Astrocyte of the cerebellum (primary cell): Measurements from ENCODE around the gene TRPV6.
A peak's percentile ranks its signal among the peaks of the same experiment; 100 is the strongest.

ENCODE experiments used
- DNase-seq: peaks from one replicate; pipeline ENCODE4 v3.0.0-alpha.2; 2011; ENCODE audit warnings: low read depth
- H3K4me3 ChIP-seq: 2 replicates; pipeline ENCODE4 v1.5.1; 2011; ENCODE audit warnings: mild to moderate bottlenecking, low read depth, low read length, moderate library complexity
- in situ Hi-C: cut with HindIII; loops from 2 replicates; pipeline ENCODE4 v1.10.0; 2017; ENCODE audit warnings: low sequenced_read_pairs
- TF ChIP-seq, protein P1 (sequence below): IDR thresholded peaks from 2 replicates; pipeline ENCODE4 v1.5.1; 2012; ENCODE audit warnings: low read length, low read depth, moderate library complexity, mild to moderate bottlenecking; ENCODE audit errors: missing control alignments

The TRPV6 gene

DNA sequence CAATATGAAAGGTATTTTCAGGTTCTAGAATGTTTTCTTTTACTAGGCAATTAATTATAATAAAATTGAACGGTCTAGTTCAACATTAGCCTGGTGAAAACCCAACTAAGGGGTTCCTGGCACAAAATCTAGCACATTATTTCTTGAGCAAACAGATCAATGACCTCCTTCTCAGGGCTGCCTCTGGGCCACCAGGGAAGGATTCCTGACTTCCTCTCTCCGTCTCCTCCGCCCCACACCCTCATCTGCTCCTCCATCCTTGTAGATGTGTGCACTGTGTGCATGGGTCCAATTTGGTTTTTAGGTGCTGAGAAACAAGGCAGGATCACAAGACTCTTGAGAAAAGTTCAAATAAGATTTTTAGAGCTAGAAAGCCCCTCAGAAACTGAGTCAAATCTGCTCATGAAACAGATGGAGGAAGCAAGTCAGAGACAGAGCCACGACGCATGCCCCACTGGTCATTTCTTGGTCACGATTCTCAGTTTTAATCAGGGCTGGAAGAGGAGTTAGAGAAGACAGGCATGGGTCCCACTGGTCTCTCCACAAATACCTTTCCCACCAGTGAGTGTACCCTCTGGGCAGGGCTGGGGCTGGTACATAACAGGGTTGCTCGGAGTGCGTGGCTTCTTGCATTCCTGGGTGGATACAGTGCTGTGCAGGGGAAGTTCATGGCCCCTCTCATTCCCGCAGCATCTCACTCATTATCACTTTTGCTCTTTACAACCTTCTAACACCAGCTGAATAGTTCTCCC, 3.8 kb downstream of the TRPV6 start:
- DNase-seq = no peak
- in situ Hi-C loops = no loop called here
- TF ChIP-seq, protein P1, sequence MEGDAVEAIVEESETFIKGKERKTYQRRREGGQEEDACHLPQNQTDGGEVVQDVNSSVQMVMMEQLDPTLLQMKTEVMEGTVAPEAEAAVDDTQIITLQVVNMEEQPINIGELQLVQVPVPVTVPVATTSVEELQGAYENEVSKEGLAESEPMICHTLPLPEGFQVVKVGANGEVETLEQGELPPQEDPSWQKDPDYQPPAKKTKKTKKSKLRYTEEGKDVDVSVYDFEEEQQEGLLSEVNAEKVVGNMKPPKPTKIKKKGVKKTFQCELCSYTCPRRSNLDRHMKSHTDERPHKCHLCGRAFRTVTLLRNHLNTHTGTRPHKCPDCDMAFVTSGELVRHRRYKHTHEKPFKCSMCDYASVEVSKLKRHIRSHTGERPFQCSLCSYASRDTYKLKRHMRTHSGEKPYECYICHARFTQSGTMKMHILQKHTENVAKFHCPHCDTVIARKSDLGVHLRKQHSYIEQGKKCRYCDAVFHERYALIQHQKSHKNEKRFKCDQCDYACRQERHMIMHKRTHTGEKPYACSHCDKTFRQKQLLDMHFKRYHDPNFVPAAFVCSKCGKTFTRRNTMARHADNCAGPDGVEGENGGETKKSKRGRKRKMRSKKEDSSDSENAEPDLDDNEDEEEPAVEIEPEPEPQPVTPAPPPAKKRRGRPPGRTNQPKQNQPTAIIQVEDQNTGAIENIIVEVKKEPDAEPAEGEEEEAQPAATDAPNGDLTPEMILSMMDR = no peak
- no peak overlapping the region for H3K4me3 ChIP-seq

DNA sequence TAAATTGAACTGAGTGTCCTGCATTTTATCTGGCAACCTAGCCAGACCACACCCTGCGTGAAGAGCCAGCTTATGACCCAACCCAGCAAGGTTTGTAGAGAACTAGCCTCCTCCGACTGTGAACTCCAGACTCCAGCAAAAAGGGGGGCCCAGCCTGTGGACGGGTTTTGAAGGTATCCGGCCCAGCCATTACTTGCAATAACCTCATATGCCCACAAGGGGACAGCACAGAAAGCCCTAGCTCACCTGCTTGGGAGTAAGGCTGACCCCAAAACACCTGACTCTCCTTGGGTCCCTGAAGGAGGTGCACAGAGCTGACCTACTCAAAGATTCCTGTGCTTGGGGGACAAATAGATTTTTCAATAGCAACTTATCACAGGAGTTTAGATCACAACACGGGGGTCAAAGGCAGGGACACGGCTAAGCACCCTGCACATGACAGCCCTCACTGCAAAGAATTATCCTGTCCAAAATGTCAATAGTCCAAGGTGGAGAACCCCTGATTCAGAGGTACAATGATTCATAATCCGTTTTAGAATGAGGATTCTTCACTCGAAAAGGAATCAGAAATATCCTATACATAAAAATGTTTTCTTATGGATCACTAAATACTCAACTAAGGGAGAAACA, 4.6 kb downstream of the TRPV6 start:
- no peak overlapping the region for H3K4me3 ChIP-seq
- TF ChIP-seq, protein P1 = peak; percentile 79
- in situ Hi-C loops = no loop called here
- DNase-seq = no peak

DNA sequence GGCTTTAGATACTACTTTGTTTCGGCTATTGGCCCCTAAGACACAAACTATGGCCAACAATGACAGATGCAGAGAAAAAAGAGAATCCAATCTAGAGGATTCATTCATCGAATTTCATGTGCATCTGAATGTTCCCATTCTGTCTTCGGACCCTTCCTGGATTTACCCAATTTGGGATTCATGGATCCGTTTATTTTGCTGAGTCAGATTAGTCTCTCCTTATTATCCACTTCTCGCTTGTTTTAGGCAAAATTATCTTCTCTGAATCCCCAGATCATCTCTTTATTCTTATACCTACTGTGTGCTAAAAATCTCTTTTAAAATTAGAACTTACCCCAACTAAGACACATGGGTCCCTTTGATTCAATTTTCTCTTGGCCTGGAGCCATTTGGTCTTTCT, 6.5 kb downstream of the TRPV6 start:
- DNase-seq = no peak
- in situ Hi-C loops = no loop called here
- TF ChIP-seq, protein P1 = no peak
- no peak overlapping the region for H3K4me3 ChIP-seq

DNA sequence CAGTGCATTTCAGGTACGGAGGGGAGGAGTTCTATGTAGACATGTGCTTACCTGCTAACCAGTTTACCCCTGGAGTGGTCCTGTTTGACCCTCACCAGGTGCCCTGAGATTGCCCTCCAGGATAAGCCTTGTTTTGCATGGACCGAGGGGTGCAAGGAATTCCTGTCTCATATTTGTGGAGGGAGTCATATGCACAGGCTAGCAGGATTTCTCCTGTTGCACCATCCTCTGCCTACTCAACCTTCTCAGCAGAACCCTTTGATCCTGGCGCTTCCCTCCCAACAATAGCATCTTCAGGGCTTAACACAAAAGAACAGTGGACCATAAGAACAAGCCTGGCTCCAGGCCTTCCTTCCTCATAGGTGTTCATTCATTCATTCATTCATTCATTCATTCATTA, 7.2 kb downstream of the TRPV6 start:
- TF ChIP-seq, protein P1 = no peak
- no peak overlapping the region for H3K4me3 ChIP-seq
- in situ Hi-C loops = no loop called here
- DNase-seq = no peak

DNA sequence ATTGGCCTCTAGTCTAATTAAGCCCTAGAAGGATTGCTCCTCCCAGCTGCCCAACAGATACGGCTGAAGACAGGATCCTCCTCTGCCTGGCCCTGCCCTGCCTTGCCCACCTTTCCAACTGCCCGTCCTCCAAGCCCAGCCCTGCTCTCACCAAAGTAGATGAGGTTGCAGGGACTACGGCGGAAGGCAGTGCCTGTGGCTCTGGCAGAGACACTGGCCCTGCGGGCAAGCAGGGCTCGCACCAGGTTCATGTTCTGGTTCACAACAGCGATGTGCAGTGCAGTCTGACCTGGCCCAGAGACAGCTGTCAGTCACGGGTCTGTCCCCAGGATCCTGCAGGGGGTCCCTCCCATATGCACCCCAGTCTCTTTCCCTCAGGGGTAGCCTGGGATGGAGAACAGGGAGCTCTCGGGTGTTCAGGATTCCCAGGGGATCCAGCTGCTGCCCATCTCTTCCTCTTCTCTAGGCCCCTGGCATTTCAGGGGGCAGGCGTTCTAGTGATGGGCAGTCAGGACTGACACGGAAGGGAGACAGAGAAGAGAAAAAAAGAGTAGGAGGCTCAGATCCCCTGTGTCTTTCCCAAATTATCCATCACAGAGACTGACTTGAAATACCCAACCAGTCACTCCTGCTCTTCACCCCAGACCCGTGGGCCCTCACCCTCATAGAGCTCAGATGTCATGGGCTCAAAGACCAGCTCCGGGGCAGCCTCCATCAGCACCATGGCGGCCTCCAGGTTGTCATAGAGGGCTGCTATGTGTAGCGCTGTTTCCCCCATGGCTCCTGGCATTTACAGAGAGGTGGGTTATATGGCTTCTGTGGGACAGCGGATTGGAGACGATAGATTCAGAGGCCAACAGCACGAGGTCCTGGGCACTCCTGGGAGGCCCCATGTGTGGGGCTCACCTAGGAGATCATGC, 8.3 kb downstream of the TRPV6 start:
- DNase-seq = no peak
- TF ChIP-seq, protein P1 = no peak
- in situ Hi-C loops = no loop called here

DNA sequence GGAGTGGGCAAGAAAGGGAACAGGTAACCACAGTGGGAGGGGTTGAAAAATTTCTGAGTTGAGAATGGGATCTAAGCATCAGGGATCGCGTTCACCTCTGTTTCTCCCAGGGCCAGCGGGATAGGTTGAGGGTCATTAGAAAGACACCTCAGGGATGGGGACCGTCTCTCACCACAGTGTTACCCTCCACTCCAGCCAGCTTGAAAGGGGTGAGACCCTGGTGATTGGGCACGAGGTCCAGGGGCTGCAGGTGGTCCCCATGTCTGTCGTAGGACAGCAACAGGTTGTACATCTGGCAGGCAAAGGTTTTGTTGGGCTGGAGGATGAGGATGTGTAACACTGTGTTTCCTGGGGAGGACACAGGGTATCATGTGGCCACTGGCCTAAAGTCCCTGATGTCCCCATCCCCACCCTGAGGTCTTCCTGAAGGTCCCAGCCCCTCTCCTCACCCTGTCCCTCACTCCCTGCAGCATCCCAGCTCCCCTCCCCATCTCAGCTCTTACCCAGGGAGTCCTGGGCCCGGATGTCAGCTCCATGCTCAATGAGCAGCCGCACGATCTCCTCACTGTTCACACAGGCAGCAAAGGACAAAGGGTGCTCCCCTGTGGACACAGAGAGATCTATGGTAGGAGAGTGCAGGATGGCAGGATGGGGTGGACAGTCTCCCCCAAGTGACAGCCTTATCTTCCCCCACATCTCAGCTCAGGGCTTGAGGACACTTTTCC, 9.1 kb downstream of the TRPV6 start:
- TF ChIP-seq, protein P1 = no peak
- in situ Hi-C loops = no loop called here
- no peak overlapping the region for H3K4me3 ChIP-seq
- no peak for DNase-seq

More for the DNA sequence above, 8.3 kb downstream of the TRPV6 start:
- no peak overlapping the region for H3K4me3 ChIP-seq
